Activated naive CD8-positive, alpha-beta T cell treated with anti-CD3 and anti-CD28 coated beads, Interleukin-2, amount 50 U/mL, for 24 hours (primary cell): ENCODE results near the gene FXYD2.

Source experiments
- ATAC-seq: fragments of 150-1000 bp; cut with Tn5 transposase; one replicate; pipeline ENCODE4 v1.10.0; 2021
- DNase-seq: peaks from one replicate; pipeline ENCODE4 v3.0.0; 2021
- H3K27ac Mint-ChIP-seq: one replicate; pipeline ENCODE4 v1.8.0; 2021; ENCODE audit warnings: mild to moderate bottlenecking, mixed read lengths
- H3K27me3 Mint-ChIP-seq: one replicate; pipeline ENCODE4 v1.8.0; 2021; ENCODE audit warnings: mixed read lengths
- H3K36me3 Mint-ChIP-seq: one replicate; pipeline ENCODE4 v1.8.0; 2021; ENCODE audit warnings: low read depth, mixed read lengths
- H3K4me1 Mint-ChIP-seq: one replicate; pipeline ENCODE4 v1.8.0; 2021; ENCODE audit warnings: mixed read lengths
- H3K4me3 Mint-ChIP-seq: one replicate; pipeline ENCODE4 v1.8.0; 2021; ENCODE audit warnings: mild to moderate bottlenecking, moderate library complexity, mixed read lengths
- H3K9me3 Mint-ChIP-seq: one replicate; pipeline ENCODE4 v1.8.0; 2021; ENCODE audit warnings: mixed read lengths

Gene FXYD2

DNA sequence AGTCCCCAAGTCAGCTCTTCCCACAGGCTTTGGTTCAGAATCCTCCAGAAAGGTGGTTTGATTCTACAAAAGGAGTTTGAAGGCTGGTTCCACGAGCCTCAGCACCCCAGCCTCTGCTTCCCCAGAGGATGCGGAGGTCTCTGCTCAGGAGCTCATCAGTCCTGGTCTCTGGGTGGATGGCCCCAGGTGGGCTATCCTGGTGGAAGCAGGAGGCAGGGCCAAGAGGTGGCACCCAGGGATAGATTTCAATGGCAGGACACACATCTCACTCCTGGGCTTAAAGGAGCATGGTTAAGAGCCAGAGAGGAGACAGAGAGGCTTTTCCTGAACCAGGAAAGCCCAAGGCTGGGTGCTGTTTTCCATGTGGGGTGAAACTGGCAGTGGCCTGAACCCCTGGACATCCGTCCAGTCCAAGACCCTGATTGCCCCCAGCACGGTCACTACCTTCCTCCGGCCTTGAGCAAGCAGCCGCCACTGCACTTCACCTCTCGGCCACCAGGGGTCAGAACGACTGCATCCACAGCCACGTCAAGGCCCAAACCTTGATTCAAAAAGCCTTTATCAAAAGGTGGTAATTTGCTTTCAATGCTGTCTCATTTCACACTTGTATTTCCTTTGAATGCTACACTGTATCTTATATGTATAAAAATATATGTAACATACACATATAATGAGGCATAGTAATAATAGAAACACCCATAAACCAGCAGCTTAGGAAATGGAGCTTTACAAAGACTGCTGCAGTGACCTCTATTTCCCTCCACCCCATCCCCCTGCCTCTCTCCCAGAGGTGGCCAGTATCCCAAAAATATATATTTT lies 19.3 kb upstream of the FXYD2 start:
- Mint-ChIP-seq H3K36me3 (peaks cover 2% of the 10 kb centered on the region), H3K4me3 (no peak overlapping the region), H3K27ac (no peak overlapping the region), H3K4me1 (peaks cover 6% of the 10 kb centered on the region), H3K9me3 (no peaks in the 10 kb centered on the region), H3K27me3 (no peaks in the 10 kb centered on the region)
- DNase-seq (peak; percentile 91), ATAC-seq (peak; percentile 69)

DNA sequence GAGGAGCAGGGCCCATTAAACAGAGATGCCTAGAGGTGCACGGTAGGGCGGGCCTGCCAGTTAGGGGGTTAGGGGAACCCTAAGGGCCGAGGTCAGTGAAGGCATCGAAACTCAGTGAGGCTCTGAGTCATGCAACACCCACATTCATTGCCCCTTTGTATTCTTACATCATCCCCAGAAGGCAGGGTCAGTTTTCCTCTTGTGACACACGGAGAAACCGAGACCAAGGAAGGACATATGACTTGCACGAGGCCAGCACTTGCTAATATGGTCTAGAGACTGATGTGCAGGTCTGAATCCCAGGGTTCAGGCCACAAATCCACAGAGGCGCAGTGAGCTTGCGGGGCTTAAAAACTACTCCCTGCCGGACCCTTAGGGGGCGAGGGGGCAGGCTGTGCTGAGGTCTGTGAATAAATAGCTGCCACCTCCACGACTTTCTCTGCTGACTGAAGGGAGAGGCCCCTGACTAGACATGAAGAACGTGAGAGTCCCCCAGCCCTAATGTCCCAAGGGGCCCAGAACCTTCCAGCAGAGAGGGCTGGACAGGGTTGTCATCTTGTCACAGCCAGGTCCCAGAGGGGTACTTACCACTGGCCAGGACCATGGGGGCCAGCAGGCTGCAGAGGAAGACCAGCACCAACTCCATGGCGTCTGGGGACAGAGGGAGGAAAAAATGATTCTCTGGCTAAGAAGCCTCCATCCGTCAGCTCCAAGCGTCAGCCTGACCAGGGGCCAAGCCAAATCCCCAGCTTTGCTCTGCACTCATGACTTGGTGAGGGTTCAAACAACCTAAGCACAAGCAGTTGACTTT lies 17.8 kb upstream of the FXYD2 start:
- Mint-ChIP-seq H3K9me3 (no peaks in the 10 kb centered on the region), H3K4me1 (peaks cover 6% of the 10 kb centered on the region), H3K36me3 (no peaks in the 10 kb centered on the region), H3K27ac (no peak overlapping the region), H3K27me3 (no peaks in the 10 kb centered on the region), H3K4me3 (no peak overlapping the region)
- DNase-seq, result no peak
- ATAC-seq, result no peak

DNA sequence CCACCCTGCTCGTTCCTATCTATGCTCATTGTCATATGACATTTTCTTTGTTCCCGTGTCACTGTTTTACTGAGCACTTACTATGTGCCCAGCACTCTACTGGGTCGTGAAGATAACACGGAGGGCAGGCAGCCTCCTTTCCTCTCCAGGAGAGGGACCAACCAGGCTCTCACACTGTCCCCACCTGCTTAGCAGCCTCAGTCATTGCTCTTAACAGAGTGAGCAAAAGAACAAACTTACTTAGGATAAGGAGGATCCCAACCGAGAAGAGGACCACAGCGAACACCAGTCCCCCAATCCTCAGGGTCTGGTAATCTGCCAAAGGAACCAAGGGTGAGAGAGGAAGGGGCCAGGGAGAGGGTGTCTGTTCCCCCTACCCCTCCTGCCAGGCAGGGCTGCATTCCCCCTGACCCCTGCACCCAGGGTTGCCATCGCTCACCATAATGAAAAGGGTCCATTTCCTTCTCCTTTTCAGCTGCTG lies 17.0 kb upstream of the FXYD2 start:
- Mint-ChIP-seq H3K4me1 (peaks cover 6% of the 10 kb centered on the region), H3K4me3 (no peak overlapping the region), H3K27ac (no peak overlapping the region), H3K27me3 (no peaks in the 10 kb centered on the region), H3K9me3 (no peaks in the 10 kb centered on the region), H3K36me3 (no peaks in the 10 kb centered on the region)
- ATAC-seq, result no peak
- DNase-seq, result no peak

DNA sequence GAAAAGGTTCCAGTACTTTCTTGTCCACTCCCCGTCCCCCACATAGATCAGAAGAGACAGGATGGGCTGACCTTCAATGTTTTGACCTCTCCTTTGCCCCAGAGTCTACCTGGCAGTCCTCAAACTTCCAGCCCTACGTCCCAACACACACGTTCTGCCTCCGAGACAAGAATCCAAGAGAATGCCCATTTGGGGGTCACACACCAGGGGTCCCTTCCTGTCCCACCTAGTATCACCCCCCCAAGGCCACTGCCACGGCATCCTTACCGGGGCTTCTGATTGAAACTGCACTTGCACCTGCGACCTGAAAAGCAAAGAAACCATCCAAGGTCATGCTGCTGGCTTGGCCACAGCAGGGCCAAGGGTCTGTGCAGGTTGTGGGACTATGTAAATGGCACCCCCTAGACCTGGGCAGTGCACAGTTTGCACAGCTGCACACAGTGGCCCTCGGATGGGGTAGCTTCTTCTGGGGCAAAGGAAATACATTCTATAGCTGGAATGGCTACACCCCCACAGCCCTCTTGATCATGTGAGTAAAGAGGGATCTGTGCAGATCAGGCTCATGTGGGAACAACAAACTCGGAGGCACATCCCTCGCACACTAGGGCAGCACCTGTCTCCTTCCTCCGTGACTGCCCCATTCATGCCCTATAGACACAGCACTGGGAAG lies 16.5 kb upstream of the FXYD2 start:
- Mint-ChIP-seq H3K4me1 (peaks cover 6% of the 10 kb centered on the region), H3K27ac (no peak overlapping the region), H3K9me3 (no peaks in the 10 kb centered on the region), H3K4me3 (no peak overlapping the region), H3K36me3 (no peaks in the 10 kb centered on the region), H3K27me3 (no peaks in the 10 kb centered on the region)
- ATAC-seq (no peak), DNase-seq (no peak)

- ATAC-seq (no peak), DNase-seq (no peak)
- Mint-ChIP-seq H3K36me3 (no peaks in the 10 kb centered on the region), H3K4me1 (peaks cover 6% of the 10 kb centered on the region), H3K4me3 (no peak overlapping the region), H3K27me3 (no peaks in the 10 kb centered on the region), H3K27ac (no peak overlapping the region), H3K9me3 (no peaks in the 10 kb centered on the region)
These were observed 15.6 kb upstream of the FXYD2 start for GRCh38 chr11:117839936-117840813.

GRCh38 chr11:117839380-117839881 lies 14.9 kb upstream of the FXYD2 start:
- H3K36me3 Mint-ChIP-seq, result no peaks in the 10 kb centered on the region
- no peaks in the 10 kb centered on the region for H3K27me3 Mint-ChIP-seq
- H3K27ac Mint-ChIP-seq, result no peak overlapping the region
- peaks cover 6% of the 10 kb centered on the region for H3K4me1 Mint-ChIP-seq
- H3K4me3 Mint-ChIP-seq, result no peak overlapping the region
- no peaks in the 10 kb centered on the region for H3K9me3 Mint-ChIP-seq
- no peak for DNase-seq
- ATAC-seq, result no peak

DNA sequence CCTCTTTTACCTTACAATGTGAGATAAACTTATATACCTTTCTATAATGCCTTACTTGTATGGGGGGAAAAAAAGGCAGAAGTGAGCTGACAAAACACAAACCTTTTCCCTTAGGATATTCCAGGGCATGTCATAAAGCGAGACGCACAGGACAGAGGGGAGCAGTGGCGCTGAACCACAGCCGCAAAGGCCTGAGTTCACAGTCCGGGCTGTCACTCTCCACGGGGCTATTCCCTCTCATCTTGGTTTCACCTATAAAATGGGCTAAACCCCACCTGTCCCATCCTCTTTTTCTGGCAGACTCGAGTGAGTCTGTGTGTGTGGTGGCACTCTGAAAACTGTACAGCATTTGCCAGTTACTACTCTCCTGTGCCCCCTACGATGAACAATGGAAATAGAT lies 14.4 kb upstream of the FXYD2 start:
- Mint-ChIP-seq H3K4me3 (no peak overlapping the region), H3K27me3 (no peaks in the 10 kb centered on the region), H3K4me1 (peaks cover 6% of the 10 kb centered on the region), H3K36me3 (no peaks in the 10 kb centered on the region), H3K9me3 (no peaks in the 10 kb centered on the region), H3K27ac (no peak overlapping the region)
- DNase-seq, result no peak
- no peak for ATAC-seq

GRCh38 chr11:117837791-117838190 lies 13.2 kb upstream of the FXYD2 start:
- peaks cover 6% of the 10 kb centered on the region for H3K4me1 Mint-ChIP-seq
- H3K36me3 Mint-ChIP-seq, result no peaks in the 10 kb centered on the region
- no peak overlapping the region for H3K27ac Mint-ChIP-seq
- DNase-seq, result no peak
- H3K4me3 Mint-ChIP-seq, result no peak overlapping the region
- ATAC-seq, result no peak
- no peaks in the 10 kb centered on the region for H3K27me3 Mint-ChIP-seq
- H3K9me3 Mint-ChIP-seq, result no peaks in the 10 kb centered on the region

- Mint-ChIP-seq H3K27ac (no peak overlapping the region), H3K36me3 (no peaks in the 10 kb centered on the region), H3K4me1 (peaks cover 4% of the 10 kb centered on the region), H3K27me3 (no peaks in the 10 kb centered on the region), H3K9me3 (no peaks in the 10 kb centered on the region), H3K4me3 (no peak overlapping the region)
- no peak for DNase-seq
- ATAC-seq, result no peak
These were observed 12.7 kb upstream of the FXYD2 start for GRCh38 chr11:117837070-117837776.

DNA sequence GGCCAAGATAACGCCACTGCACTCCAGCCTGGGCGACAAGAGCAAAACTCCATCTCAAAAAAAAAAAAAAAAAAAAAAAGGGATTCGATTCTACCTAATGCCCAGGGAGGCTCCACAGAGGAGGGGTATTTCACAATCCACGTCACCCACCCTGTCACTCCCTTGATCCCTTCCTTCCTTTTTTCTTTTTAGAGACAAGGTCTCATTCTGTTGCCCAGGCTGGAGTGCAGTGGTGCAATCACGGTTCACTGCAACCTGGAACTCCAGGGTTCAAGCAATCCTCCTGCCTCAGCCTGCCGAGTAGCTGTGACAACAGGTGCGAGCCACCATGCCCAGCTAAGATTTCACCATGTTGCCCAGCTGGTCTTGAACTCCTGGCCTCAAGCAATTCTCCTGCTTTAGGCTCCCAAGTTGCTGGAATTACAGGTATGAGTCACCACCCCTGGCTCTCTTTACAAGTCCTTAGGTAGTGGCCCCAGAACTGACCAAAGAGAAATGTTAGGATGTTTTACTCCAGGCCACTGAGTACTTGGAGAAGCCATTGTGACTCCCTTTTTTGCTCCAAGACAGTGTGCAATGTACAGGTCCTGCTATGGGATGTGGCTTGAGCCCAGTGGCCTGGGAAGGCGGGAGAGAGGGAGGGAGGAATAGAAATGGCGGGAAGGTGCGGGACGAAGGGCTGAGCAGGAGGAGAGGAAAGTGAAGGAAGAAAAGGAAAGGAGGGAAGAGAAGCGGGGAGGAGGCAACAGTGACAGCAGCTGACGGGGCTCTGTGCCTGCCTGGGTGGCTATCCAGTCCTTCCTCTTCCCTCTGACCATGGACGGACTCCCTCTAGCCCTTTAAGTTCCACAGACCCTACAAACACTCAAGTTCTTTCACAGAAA lies 11.8 kb upstream of the FXYD2 start:
- H3K27me3 Mint-ChIP-seq, result no peaks in the 10 kb centered on the region
- no peak for ATAC-seq

DNA sequence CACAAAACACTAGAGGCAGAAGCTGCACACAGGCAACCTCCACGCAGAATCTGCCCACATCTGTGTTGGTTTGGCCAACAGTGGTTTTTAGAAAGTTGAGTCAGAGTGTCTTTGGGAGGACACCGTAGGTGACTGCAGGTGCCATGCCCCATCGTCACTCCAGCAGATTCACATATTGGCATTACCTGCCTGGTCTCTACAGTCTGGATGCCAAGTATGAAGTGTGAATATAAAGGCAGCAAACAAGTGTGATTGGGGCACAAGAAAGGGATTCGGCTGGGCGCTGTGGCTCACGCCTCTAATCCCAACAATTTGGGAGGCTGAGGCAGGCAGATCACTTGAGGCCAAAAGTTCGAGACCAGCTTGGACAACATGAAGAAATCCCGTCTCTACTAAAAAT lies 11.0 kb upstream of the FXYD2 start:
- H3K4me3 Mint-ChIP-seq, result no peak overlapping the region
- H3K36me3 Mint-ChIP-seq, result no peaks in the 10 kb centered on the region
- no peaks in the 10 kb centered on the region for H3K27me3 Mint-ChIP-seq
- H3K27ac Mint-ChIP-seq, result no peak overlapping the region
- H3K4me1 Mint-ChIP-seq, result peaks cover 9% of the 10 kb centered on the region
- ATAC-seq, result no peak
- DNase-seq, result no peak
- no peaks in the 10 kb centered on the region for H3K9me3 Mint-ChIP-seq

More for the DNA sequence above, 11.8 kb upstream of the FXYD2 start:
- DNase-seq, result no peak
- H3K27ac Mint-ChIP-seq, result no peak overlapping the region
- no peak overlapping the region for H3K4me3 Mint-ChIP-seq
- H3K9me3 Mint-ChIP-seq, result no peaks in the 10 kb centered on the region
- H3K4me1 Mint-ChIP-seq, result peaks cover 2% of the 10 kb centered on the region
- H3K36me3 Mint-ChIP-seq, result no peaks in the 10 kb centered on the region

DNA sequence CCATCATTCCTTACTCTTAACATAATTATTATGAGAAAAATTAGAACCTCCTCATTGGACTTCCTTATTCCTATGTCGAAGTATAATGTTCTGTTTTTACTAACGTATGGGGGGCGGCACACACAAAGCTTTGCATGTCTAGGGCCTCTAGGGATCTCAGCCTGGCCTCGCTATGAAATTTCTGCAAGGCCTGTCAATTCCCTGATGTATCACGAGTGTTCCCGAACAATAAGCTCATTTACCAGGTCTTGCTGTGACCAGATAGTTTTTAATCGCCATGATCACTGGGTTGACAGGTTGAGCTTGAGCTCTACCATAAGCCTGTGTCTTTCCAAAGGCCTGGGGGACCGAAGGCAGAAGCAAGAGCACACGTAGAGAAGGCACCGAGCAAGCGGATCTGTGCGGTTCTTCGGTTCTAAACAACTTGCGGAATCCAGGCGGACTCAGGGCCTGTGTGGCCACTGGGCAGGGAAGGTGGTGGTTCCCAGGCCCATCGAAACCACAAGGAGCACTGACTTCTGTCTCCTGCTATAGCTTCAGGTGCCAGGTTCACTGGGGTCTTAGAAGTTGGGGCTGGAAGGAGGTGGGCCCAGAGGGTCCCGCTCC lies 10.4 kb upstream of the FXYD2 start:
- ATAC-seq (no peak), DNase-seq (no peak)
- Mint-ChIP-seq H3K4me1 (peaks cover 16% of the 10 kb centered on the region), H3K27ac (no peak overlapping the region), H3K27me3 (no peaks in the 10 kb centered on the region), H3K4me3 (no peak overlapping the region), H3K36me3 (no peaks in the 10 kb centered on the region), H3K9me3 (no peaks in the 10 kb centered on the region)
